GM12864 (cell line): ENCODE data around the gene BSPRY.

Experiments
- DNase-seq: peaks from one replicate; pipeline ENCODE4 v3.0.0-alpha.2; 2011; ENCODE audit warnings: low read depth
- H3K4me3 ChIP-seq: 2 replicates; pipeline ENCODE4 v1.5.1; 2011; ENCODE audit warnings: mild to moderate bottlenecking, low read depth, low read length, control low read depth
- CTCF ChIP-seq: IDR thresholded peaks from 2 replicates; pipeline ENCODE4 v1.5.1; 2011; ENCODE audit warnings: low read depth, mild to moderate bottlenecking, moderate library complexity, low read length, control low read depth, inconsistent platforms; ENCODE audit errors: missing control alignments

BSPRY gene

DNA sequence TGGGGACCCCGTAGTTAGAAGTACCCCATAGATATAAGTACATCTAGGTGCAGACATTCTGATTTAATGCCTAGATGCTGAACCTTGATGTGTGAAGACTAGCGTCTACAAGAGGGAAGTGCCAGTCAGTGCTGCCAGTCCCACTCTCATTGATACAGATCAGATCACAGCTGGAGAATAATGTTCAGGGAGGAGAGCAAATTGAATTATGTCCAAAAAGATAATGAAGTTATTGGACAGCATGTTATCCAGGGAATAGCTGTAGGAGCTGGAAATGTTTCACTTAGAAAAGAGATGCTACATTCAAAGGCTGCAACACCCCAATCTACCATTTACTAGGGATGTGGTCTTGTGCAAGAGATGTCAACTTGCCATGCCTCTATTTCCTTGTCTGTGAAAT, 30.3 kb upstream of the BSPRY start:
- DNase-seq = no peak
- H3K4me3 ChIP-seq = no peak overlapping the region
- no peak for TF ChIP-seq CTCF

- H3K4me3 ChIP-seq = no peak overlapping the region
- DNase-seq = no peak
- no peak for TF ChIP-seq CTCF
Observed at GRCh38 chr9:113320051-113320450, 29.3 kb upstream of the BSPRY start.

- H3K4me3 ChIP-seq = no peak overlapping the region
- no peak for DNase-seq
- TF ChIP-seq CTCF = no peak
Observed at GRCh38 chr9:113322671-113323070, 26.7 kb upstream of the BSPRY start.

DNA sequence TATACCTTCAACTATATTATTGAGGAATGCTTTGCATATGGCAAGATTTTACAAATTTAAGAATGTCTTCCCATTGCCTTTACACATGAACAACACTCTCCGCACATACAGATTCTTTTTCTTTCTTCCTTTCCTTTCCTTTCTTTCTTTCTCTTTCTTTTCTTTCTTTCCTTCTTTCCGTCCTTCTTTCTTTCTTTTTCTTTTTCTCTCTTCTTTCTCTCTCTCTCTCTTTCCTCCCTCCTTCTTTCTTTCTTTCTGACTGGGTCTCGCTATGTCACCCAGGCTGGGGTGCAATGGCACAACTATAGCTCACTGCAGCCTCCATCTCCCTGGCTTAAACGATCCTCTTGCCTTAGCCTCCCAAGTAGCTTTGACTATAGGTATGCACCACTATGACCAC, 23.1 kb upstream of the BSPRY start:
- DNase-seq = no peak
- no peak for TF ChIP-seq CTCF
- H3K4me3 ChIP-seq = no peak overlapping the region

DNA sequence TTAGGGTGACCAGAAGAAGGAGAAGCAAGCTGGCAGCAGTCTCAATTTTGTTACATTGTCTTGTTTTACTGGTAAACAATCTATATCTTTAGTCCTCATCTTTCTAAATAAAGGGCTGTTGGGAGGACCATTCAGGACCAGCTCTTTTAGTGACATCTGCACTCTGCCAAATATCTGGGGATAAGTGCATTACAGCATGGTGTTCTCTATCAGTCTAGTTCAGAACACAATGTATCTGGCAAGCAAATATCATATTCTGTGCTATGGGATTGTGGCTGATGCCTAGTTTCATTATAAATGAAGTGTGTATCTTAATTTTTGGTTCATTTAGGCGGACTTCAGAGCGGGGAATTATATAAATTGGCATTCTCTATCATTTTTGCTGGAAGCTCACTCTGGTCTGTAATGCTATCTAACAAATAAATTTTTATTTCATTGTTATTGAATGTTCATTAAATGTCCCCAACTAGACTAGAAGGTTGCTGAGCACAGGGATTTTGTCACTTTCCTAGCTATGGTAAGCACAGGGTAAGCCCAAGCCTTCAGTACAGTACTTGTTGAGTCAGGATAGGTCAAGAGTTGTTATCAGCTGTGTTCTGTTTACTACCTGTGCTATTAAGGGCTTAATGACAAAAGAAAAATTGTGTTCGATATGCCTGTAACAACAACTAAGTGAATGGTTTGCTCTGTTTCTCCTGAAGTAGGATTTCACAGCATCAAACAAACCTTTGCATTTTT, 21.1 kb upstream of the BSPRY start:
- no peak for DNase-seq
- TF ChIP-seq CTCF = no peak
- H3K4me3 ChIP-seq = no peak overlapping the region

DNA sequence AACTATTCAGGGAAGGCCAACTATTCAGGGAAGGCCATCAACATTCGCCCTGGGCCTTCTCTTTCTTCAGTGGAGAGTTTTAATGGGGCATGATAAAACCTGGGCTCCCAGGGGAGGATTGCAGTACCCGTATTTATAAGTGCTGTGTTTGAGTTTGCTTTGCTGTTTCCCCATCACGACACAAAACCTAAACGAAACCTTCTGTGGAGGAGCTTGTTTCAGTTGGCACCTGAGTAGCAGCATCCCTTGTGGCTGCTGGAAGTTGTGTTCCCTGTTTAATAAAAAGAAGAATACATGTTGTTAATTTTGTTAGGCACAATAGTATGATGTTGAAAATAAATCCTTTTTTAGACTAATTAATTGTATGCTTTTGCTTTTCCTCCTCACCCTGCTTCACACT, 17.6 kb upstream of the BSPRY start:
- DNase-seq = no peak
- no peak for TF ChIP-seq CTCF
- H3K4me3 ChIP-seq = no peak overlapping the region

DNA sequence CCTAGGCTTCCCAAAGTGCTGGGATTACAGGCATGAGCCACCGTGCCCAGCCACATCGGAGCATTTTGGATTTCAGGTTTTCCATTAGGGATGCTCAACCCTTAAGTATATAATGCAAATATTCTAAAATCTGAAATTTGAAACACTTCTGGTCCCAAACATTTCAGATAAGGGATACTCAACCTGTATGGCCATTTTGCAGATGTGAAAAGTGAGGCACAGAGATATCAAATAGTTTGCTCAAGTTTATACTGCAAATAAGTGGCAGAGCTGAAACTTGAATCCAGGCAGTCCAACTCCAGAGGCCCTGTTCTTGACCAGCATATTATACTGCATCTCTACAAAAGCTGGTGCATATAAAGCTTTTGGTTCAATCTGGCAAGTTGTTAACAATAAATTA, 11.6 kb upstream of the BSPRY start:
- DNase-seq = no peak
- H3K4me3 ChIP-seq = no peak overlapping the region
- no peak for TF ChIP-seq CTCF
